Measurements from ENCODE around the gene ARHGDIA.

The ARHGDIA gene

DNA sequence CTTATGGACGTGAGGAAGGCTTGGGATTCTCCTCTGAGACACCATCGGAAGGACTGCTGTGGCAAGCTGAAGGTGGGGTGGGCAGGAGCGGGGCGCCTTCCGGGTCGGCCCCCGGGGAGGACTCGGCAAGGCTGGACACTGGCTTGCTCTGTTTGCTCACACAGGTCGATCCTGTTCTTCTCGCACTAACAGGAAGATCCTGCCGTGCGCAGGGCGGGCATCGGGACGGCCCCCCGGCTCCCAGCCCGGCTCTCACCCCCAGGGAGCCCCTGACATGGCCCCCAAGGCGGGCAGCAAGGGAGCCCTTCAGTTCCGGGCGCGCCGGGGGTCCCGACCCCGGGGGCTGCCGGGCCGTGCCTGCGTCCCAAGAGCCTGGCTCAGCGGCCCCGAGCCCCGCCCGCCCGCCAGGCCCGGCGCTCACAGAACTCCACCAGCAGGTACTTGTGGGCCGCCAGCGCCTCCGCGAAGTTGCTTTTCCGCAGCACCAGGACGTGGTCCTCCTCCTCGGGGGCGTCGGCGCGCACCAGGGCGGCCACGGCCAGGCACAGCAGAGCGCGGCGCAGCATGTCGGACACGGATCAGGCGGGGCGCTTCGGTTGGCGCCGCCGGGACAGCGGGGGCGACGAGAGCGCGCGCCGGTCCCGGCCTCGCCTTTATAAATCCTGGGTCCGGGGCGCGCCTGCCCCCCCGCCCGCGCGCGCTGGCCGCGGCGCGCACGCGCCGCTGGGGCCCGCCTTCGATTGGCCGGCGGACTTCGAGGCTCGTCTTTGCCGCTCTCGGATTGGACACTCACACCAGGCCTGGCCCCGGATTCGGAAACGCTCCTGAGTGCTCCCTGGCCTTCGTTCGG, 11.0 kb downstream of the ARHGDIA start, which contains the start of gene P4HB:
Gene P4HB, minus strand, starts transcription at position 630 of the 850 bp plus-strand sequence. Its CDS starts 64 bp downstream, at position 566.
- Histone ChIP-seq H3K9ac (ENCODE audit: insufficient read length, low read depth) (peak within 1 kb of the TSS; percentile 93), H3K36me3 (ENCODE audit: insufficient read depth, insufficient read length, low read length) (peaks cover 73% of the 10 kb centered on the region), H3K4me3 (ENCODE audit: insufficient read length, low read depth) (peak within 1 kb of the TSS; percentile 99), H3K4me1 (ENCODE audit: insufficient read depth, insufficient read length) (peaks cover 15% of the 10 kb centered on the region), H3K27me3 (ENCODE audit: insufficient read depth, insufficient read length) (no peaks in the 10 kb centered on the region), H3K9me3 (ENCODE audit: insufficient read depth, low read length) (no peaks in the 10 kb centered on the region)
- no peak for DNase-seq (ENCODE audit: low read depth, low spot score)
- no peak for TF ChIP-seq YY1 (IDR thresholded peaks at IDR 0.05; ENCODE audit: insufficient read depth, insufficient read length)
- TF ChIP-seq ZNF274 (IDR thresholded peaks at IDR 0.05; ENCODE audit: low read depth, low read length): no peak
- no peak for TF ChIP-seq SUZ12 (IDR thresholded peaks at IDR 0.05; ENCODE audit: extremely low read depth, insufficient read depth, insufficient read length)

GRCh38 chr17:81858967-81859905, 11.9 kb downstream of the ARHGDIA start:
- H3K36me3 ChIP-seq (ENCODE audit: insufficient read depth, insufficient read length, low read length): peaks cover 74% of the 10 kb centered on the region

DNA sequence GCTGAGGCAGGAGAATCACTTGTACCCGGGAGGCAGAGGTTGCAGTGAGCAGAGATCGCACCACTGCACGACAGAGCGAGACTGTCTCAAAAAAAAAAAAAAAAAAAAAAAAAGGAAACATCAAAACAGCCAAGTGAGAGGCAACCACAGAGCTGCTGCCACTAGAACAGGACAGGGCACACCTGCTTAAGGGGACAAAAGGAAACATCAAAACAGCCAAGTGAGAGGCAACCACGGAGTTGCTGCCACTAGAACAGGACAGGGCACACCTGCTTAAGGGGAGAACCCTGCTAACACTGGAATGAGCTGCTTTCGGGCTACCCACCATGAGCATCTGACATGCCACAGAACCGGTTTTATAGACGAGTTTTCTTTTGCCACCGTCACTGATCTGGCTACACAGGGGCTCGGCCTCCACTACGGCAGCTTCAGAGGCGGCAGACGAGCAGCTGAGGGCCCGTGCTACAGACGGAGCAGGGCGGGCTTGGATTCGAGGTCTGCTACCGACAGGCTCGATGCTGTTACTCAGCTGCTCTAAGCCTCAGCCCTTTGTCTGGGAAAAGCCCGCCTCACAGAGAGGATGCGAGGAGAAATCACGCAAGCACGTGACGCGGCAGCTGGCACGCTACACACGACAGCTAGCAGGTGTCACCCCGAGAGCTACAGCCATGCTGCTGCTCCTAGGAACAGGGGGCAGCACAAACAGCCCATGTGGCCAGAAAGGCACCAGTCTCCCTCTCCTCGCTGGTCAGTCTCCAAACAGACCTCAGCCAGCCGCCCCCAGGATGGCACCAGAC, 12.8 kb downstream of the ARHGDIA start:
- Histone ChIP-seq H3K36me3 (ENCODE audit: insufficient read depth, insufficient read length, low read length) (peaks cover 74% of the 10 kb centered on the region), H3K4me1 (ENCODE audit: insufficient read depth, insufficient read length) (peaks cover 15% of the 10 kb centered on the region), H3K9me3 (ENCODE audit: insufficient read depth, low read length) (no peaks in the 10 kb centered on the region), H3K9ac (ENCODE audit: insufficient read length, low read depth) (peak overlapping the region; percentile 82), H3K4me3 (ENCODE audit: insufficient read length, low read depth) (peak overlapping the region; percentile 79), H3K27me3 (ENCODE audit: insufficient read depth, insufficient read length) (no peaks in the 10 kb centered on the region)
- TF ChIP-seq SUZ12 (IDR thresholded peaks at IDR 0.05; ENCODE audit: extremely low read depth, insufficient read depth, insufficient read length) (no peak), YY1 (IDR thresholded peaks at IDR 0.05; ENCODE audit: insufficient read depth, insufficient read length) (no peak), ZNF274 (IDR thresholded peaks at IDR 0.05; ENCODE audit: low read depth, low read length) (no peak)
- no peak for DNase-seq (ENCODE audit: low read depth, low spot score)

More at GRCh38 chr17:81858967-81859905, 11.9 kb downstream of the ARHGDIA start:
- Histone ChIP-seq H3K4me1 (ENCODE audit: insufficient read depth, insufficient read length) (peaks cover 15% of the 10 kb centered on the region), H3K9ac (ENCODE audit: insufficient read length, low read depth) (peak overlapping the region; percentile 82), H3K27me3 (ENCODE audit: insufficient read depth, insufficient read length) (no peaks in the 10 kb centered on the region), H3K4me3 (ENCODE audit: insufficient read length, low read depth) (peak overlapping the region; percentile 79), H3K9me3 (ENCODE audit: insufficient read depth, low read length) (no peaks in the 10 kb centered on the region)
- no peak for DNase-seq (ENCODE audit: low read depth, low spot score)
- TF ChIP-seq SUZ12 (IDR thresholded peaks at IDR 0.05; ENCODE audit: extremely low read depth, insufficient read depth, insufficient read length): no peak
- no peak for TF ChIP-seq ZNF274 (IDR thresholded peaks at IDR 0.05; ENCODE audit: low read depth, low read length)

GRCh38 chr17:81854974-81855774, 16.0 kb downstream of the ARHGDIA start:
- TF ChIP-seq YY1 (IDR thresholded peaks at IDR 0.05; ENCODE audit: insufficient read depth, insufficient read length) (no peak), SUZ12 (IDR thresholded peaks at IDR 0.05; ENCODE audit: extremely low read depth, insufficient read depth, insufficient read length) (no peak), ZNF274 (IDR thresholded peaks at IDR 0.05; ENCODE audit: low read depth, low read length) (no peak)

DNA sequence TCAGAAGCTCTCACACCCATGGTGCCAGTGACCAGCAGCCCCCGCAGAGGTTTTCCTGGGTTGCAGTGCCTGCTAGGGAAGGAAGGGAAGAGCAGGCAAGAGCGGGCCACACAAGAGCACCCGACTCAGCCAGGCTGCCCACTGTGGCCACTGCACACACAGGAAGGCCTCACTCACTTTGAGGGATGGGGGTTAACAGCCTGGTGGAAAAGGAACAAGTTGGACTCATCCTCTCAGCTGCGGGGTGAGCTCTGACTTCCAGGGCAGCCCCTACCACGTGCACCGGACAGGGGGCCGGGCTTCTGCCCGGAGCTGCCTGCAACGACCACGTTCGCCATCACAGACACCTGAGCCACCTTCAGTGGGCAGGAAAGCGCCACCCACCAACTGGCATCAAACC, 18.9 kb downstream of the ARHGDIA start:
- peaks cover 80% of the 10 kb centered on the region for H3K36me3 ChIP-seq (ENCODE audit: insufficient read depth, insufficient read length, low read length)

More at GRCh38 chr17:81854974-81855774, 16.0 kb downstream of the ARHGDIA start:
- Histone ChIP-seq H3K9me3 (ENCODE audit: insufficient read depth, low read length) (no peaks in the 10 kb centered on the region), H3K9ac (ENCODE audit: insufficient read length, low read depth) (no peak overlapping the region), H3K4me3 (ENCODE audit: insufficient read length, low read depth) (no peak overlapping the region), H3K27me3 (ENCODE audit: insufficient read depth, insufficient read length) (no peaks in the 10 kb centered on the region), H3K4me1 (ENCODE audit: insufficient read depth, insufficient read length) (peaks cover 17% of the 10 kb centered on the region), H3K36me3 (ENCODE audit: insufficient read depth, insufficient read length, low read length) (peaks cover 91% of the 10 kb centered on the region)
- DNase-seq (ENCODE audit: low read depth, low spot score): no peak

DNA sequence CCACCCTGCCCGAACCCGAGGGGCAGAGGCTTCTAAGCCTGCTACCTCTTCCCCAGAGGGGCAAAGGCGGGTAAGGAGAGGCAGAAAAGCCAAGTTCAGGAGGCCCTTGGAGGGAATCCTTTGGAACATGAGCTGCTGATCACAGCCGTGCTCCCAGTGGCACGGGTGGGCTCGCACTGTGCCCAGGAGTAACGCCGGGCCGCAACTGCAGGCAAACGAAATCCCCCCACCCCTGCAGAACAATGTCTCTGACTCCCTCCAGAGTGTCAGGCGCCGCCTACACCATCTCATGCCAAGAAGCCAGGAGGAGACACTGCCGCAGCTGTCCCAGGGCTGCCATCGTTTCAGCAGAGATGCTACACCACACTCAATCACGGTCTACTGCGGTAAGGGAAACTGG, 19.7 kb downstream of the ARHGDIA start:
- H3K4me1 ChIP-seq (ENCODE audit: insufficient read depth, insufficient read length): peaks cover 4% of the 10 kb centered on the region
- no peaks in the 10 kb centered on the region for H3K9me3 ChIP-seq (ENCODE audit: insufficient read depth, low read length)
- peaks cover 81% of the 10 kb centered on the region for H3K36me3 ChIP-seq (ENCODE audit: insufficient read depth, insufficient read length, low read length)
- DNase-seq (ENCODE audit: low read depth, low spot score): no peak
- H3K27me3 ChIP-seq (ENCODE audit: insufficient read depth, insufficient read length): no peaks in the 10 kb centered on the region
- TF ChIP-seq SUZ12 (IDR thresholded peaks at IDR 0.05; ENCODE audit: extremely low read depth, insufficient read depth, insufficient read length) (no peak), ZNF274 (IDR thresholded peaks at IDR 0.05; ENCODE audit: low read depth, low read length) (no peak), YY1 (IDR thresholded peaks at IDR 0.05; ENCODE audit: insufficient read depth, insufficient read length) (no peak)
- no peak overlapping the region for H3K4me3 ChIP-seq (ENCODE audit: insufficient read length, low read depth)
- no peak overlapping the region for H3K9ac ChIP-seq (ENCODE audit: insufficient read length, low read depth)

More for the DNA sequence above, 18.9 kb downstream of the ARHGDIA start:
- no peaks in the 10 kb centered on the region for H3K27me3 ChIP-seq (ENCODE audit: insufficient read depth, insufficient read length)
- no peak overlapping the region for H3K9ac ChIP-seq (ENCODE audit: insufficient read length, low read depth)
- H3K9me3 ChIP-seq (ENCODE audit: insufficient read depth, low read length): no peaks in the 10 kb centered on the region
- no peak overlapping the region for H3K4me3 ChIP-seq (ENCODE audit: insufficient read length, low read depth)
- DNase-seq (ENCODE audit: low read depth, low spot score): no peak
- H3K4me1 ChIP-seq (ENCODE audit: insufficient read depth, insufficient read length): peaks cover 4% of the 10 kb centered on the region
- TF ChIP-seq SUZ12 (IDR thresholded peaks at IDR 0.05; ENCODE audit: extremely low read depth, insufficient read depth, insufficient read length) (no peak), ZNF274 (IDR thresholded peaks at IDR 0.05; ENCODE audit: low read depth, low read length) (no peak), YY1 (IDR thresholded peaks at IDR 0.05; ENCODE audit: insufficient read depth, insufficient read length) (no peak)
